Uterus (tissue), 2 donors: ENCODE results near the gene NUP93.

ENCODE experiments used
- POLR2A ChIP-seq, 2 donors: fragments of 450-650 bp; IDR thresholded peaks; one replicate each; pipeline ENCODE4 v1.6.1; 2016; ENCODE audit warnings: antibody characterized with exemption in 2 of 2, mild to moderate bottlenecking in 1 of 2, moderate library complexity in 1 of 2
- TF ChIP-seq, protein P1 (sequence below), 4 experiments: fragments of 200-600 bp in 2 of 4; fragments of 450-650 bp in 2 of 4; sonication (generic) in 2 of 4; IDR thresholded peaks; one replicate each; pipeline ENCODE4 v1.5.1; 2016 to 2019; ENCODE audit warnings: antibody characterized with exemption in 4 of 4, mild to moderate bottlenecking in 2 of 4, moderate library complexity in 1 of 4

- TF ChIP-seq, protein P1, sequence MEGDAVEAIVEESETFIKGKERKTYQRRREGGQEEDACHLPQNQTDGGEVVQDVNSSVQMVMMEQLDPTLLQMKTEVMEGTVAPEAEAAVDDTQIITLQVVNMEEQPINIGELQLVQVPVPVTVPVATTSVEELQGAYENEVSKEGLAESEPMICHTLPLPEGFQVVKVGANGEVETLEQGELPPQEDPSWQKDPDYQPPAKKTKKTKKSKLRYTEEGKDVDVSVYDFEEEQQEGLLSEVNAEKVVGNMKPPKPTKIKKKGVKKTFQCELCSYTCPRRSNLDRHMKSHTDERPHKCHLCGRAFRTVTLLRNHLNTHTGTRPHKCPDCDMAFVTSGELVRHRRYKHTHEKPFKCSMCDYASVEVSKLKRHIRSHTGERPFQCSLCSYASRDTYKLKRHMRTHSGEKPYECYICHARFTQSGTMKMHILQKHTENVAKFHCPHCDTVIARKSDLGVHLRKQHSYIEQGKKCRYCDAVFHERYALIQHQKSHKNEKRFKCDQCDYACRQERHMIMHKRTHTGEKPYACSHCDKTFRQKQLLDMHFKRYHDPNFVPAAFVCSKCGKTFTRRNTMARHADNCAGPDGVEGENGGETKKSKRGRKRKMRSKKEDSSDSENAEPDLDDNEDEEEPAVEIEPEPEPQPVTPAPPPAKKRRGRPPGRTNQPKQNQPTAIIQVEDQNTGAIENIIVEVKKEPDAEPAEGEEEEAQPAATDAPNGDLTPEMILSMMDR (IDR thresholded peaks at IDR 0.05), result no peak
- TF ChIP-seq POLR2A (IDR thresholded peaks at IDR 0.05), result no peak
Measured at GRCh38 chr16:56841659-56842058, 111.7 kb downstream of the NUP93 start.
